ENCODE data around the gene DISC1.
"Not testable (repeated sequence)": the region's sequence is repeated elsewhere in the genome, so short reads cannot be mapped to it uniquely, and the experiment has no call there.

Gene DISC1

DNA sequence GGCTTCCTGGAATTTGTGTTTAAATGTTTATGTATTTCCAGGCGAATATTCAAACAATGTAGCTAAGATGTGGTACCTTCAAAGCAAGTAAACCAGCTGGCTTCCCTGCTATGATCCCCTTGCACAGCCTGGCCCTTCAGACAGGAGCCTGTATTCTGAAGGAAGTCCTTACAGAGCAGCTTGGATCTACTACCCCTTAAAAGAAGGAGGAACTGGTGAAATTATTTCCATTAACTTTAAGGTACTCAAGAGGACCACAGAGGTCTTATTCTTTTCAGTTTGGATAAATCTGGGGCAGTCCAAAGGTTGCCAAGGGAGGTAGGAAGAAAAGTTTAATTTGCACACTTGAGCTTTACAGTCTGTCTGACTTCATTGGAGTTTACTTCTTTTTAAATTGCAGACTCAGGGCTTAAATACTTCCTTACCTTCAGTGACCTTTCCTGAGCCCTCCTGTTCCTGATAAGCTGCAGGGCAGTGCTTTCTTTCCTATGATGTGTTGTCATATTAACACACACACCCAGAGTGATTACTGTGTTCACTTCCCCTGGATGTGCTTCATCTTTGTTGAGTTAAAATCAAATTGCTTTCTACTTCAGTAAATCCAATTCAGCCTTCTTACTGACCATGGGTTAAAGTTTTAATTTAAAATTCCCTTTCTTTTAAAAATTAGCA lies 40.5 kb downstream of the DISC1 start:
- H3K4me3 ChIP-seq (ENCODE audit: low read depth, low read length) = no peak overlapping the region

DNA sequence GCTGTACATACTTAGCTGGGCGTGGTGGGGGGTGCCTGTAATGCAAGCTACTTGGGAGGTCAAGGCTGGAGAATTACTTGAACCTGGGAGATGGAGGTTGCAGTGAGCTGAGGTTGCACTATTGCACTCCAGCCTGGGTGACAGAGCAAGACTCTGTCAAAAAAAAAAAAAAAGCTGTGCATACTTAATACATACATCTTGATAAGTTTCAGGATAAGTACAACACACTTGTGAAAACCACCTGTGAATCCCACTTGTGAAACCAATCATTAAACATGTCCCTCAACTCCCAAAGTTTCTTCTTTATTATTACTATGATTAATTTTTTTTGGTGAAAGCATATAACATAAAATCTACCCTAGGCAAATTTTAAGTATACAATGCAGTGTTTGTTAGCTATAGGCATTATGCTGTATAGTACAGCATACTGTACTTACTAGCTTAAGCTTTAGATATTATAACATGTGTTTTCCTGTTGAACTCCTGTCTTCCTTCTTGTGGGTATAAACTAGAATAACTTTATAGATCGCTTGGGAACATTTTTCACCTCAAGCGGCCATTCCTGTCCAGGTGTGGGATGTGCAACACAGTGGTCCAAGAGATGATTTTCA lies 41.4 kb downstream of the DISC1 start:
- no peak overlapping the region for H3K4me3 ChIP-seq (ENCODE audit: low read depth, low read length)

DNA sequence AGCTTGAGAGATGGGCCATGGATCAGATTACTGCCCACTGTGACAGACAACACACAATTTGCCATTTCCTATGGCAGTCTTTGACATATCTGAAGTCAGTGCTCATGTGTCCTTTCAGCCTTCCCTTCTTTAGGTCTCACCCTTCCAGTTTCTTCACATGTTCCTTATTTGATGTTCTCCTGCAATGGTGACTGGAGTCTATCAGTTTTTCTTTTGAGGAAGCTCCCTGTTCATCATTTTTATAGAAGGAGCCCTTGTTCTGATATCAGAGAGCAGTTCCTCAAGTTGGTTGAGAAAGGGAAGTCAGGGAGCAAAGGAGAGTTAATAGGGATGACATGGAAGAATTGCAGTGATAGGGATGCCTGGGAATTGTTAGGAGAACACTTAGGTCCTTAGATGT lies 42.2 kb downstream of the DISC1 start:
- H3K4me3 ChIP-seq (ENCODE audit: low read depth, low read length) = no peak overlapping the region

DNA sequence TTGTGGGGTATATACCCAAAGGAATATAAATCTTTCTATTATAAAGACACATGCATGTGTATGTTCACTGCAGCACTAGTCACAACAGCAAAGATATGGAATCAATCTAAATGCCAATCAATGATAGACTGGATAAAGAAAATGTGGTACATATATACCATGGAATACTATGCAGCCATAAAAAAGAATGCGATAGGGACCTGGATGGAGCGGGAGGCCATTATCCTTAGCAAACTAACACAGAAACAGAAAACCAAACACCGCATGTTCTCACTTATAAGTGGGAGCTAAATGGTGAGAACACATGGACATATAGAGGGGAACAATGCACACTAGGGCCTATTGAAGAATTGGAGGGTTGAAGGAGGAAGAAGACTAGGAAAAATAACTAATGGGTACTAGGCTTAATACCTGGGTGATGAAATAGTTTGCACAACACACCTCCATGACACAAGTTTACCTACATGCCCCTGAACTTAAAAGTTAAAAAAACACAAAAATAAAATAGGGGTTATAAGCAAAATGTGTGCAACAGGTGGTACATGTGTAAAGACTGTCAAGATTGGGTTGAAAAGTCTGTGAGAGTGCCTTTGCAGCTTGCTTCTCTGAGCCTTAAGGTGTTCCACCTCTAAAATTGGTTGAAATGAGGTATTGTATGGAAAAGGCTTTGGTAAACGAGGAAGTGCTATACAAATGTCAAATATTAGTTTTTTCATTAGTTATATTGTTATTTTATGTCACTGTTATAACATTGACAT lies 43.5 kb downstream of the DISC1 start:
- H3K4me3 ChIP-seq (ENCODE audit: low read depth, low read length) = not testable (repeated sequence)

DNA sequence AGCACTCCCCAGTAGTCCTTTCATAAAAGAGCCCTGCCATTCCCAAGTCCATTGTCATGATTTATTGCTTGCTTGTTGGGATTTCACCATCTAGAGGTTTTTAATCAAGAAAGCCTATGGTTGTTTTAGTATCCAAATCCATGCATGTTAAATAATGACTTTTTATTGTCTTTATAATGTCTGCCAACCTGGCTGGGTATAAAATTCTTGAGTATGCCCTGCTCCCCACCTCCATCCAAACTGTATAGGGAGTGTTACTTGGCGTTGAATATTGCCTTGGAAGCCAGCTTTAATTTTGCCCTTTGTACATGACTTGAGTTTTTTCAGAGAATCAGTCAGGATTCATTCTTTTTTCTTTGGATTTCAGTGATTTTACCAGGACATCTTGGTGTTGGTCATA lies 44.2 kb downstream of the DISC1 start:
- no peak overlapping the region for H3K4me3 ChIP-seq (ENCODE audit: low read depth, low read length)

DNA sequence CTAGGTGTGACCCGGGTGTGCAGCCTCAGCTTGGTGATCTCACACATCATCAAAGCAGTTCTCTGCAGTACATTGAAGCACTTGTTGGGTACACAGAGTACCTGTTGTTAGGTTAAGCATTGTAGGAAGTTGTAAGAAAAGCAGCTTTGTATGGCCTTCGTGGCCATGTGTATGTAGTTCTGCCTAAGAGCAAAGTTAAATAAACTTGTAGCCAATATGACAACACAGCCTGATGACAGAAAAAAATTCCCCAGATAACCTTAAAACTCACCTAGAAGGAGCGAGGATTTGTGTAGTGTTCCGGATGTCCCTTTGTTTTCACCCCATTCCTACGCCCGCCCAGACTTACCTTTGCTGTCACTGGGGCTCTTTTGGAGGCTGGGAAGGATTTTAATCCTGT lies 48.0 kb downstream of the DISC1 start:
- no peak overlapping the region for H3K4me3 ChIP-seq (ENCODE audit: low read depth, low read length)

DNA sequence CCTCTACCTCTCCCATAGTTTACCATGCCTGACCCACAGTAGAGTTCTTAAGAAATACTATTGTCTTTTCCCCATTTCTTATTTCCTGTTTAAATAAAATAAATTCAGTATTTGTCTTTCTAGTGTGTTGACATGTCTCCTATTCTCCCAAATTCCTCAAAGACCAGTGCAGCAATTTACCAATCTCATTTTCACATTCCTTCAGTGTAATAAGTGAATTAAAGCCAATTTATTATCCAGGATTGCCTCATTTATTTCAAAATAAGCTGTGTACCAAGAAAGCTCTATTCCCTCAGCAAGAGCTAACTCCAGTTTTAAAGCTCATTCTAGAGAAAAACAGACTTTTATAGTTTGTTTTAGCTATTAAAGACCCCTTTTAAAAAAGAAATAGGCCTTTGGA lies 49.9 kb downstream of the DISC1 start:
- H3K4me3 ChIP-seq (ENCODE audit: low read depth, low read length) = no peak overlapping the region

DNA sequence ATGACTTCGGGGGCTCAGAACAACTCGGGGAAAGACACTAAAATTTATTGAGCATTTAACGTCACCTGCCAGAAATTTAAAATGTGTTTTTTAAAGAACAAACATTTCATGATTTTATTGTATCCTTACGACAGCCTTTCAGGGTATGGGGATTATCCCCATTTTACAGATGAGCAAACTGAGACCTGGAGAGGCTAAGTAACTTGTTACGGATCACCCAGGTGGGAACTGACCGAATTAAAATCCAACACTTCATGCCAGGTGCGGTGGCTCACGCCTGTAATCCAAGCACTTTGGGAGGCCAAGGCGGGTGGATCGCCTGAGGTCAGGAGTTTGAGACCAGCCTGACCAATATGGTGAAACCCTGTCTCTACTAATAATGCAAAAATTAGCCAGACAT lies 50.9 kb downstream of the DISC1 start:
- H3K4me3 ChIP-seq (ENCODE audit: low read depth, low read length) = no peak overlapping the region

DNA sequence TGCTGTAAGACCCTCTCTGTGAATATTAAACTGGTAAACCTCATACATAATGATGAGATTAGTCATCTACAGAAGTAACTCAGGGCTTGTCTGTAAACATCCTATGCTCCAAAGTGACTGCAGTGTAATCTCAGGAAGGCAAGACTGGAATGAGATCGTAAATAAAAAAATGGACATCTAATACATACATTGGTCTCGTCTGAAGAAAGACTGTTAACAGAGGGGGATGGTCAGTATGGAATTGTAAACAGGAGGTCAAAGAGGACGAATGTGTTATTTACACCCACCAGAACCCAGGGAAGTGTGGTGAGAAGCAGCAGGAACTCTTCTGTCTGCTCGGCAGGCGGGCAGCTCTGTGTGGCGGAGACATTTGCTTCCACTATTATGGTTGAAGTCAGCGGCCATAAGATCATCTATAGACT lies 51.4 kb downstream of the DISC1 start:
- no peak overlapping the region for H3K4me3 ChIP-seq (ENCODE audit: low read depth, low read length)

DNA sequence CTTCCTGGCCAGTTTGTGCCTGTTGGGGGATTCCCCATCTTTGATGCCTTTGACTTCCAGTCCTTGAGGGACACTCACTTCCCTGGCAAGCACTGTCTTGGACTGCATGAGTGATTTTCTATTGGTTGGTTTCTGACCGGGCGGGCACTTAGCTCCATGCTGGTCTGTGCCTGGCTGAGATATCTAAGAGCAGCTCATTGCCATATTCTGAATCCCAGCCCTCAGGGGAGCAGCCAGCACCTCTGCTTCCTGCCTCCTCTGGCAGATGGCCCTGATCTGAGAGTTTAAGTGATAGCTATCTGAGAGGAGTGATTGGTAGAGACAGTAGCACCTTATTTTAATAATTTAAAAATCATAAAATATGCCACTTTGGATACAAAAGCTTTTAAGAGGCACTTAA lies 52.5 kb downstream of the DISC1 start:
- H3K4me3 ChIP-seq (ENCODE audit: low read depth, low read length) = no peak overlapping the region

DNA sequence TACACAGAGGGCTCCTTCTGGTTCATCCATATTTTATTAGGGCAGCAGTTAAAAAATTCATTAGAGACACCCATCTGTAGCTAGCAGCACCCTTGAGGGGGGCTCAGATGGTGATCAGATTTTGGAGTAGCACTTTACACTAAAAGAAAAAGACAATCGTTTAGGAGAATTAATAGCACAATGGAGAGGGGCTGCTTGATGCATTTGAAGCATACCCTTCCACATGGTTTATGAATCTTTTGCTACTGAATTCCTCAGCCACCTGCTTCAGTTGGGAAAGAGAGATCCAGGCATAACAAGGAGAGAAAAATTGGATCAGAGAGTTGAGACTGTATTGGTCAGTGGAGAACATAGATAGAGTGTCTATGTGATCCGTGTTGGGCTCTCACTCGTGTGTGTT lies 54.4 kb downstream of the DISC1 start:
- no peak overlapping the region for H3K4me3 ChIP-seq (ENCODE audit: low read depth, low read length)

DNA sequence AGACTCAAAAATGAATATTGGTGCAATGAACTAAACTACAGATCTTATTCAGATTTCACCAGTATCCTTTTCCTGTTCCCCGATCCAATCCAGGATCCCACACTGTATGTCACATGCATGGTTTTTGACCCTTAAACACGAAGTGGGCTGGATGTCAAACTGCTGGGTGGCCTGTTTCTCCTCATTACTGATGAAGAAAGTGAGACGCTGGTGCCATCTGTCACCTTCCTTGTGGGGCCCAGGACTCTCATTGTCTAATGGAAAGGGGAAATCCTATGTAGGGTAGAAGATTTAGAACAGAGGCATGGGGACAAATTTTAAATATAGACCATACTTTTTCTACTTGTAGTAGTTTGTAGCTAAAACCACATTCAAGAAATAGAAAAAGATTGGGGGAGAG lies 56.2 kb downstream of the DISC1 start:
- H3K4me3 ChIP-seq (ENCODE audit: low read depth, low read length) = no peak overlapping the region

DNA sequence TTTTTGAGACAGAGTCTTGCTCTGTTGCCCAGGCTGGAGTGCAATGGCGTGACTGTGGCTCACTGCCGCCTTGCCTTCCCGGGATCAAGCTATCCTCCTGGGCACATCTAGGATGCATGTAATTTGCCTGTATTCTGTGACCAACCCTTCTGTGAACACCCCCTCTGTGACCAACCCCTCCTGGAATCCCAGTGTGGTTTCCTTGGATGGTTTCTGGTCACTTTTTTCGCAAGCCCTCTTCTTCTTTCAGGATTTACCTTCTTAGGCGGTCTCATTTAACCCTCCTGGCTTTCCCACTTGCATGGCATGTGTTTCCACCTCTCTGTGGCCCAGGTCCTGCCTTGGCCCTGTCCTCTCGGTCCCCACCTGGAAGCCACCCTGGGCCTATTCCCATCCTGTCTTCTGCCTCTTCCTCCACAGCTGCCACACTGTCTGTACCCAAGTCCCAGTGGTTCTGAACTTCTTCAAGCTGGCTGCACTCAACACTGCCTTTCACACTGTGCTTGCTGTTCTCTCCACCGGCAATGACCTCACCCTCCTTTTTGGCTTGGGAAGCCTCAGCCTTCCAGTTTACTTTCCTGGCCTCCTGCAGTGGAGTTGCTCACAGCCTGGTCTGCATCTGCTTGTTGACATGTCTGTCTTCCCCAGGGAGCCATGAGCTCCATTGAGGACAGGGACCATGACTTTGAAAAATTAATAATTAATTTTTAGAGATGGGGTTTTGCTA lies 57.0 kb downstream of the DISC1 start:
- no peak overlapping the region for H3K4me3 ChIP-seq (ENCODE audit: low read depth, low read length)

DNA sequence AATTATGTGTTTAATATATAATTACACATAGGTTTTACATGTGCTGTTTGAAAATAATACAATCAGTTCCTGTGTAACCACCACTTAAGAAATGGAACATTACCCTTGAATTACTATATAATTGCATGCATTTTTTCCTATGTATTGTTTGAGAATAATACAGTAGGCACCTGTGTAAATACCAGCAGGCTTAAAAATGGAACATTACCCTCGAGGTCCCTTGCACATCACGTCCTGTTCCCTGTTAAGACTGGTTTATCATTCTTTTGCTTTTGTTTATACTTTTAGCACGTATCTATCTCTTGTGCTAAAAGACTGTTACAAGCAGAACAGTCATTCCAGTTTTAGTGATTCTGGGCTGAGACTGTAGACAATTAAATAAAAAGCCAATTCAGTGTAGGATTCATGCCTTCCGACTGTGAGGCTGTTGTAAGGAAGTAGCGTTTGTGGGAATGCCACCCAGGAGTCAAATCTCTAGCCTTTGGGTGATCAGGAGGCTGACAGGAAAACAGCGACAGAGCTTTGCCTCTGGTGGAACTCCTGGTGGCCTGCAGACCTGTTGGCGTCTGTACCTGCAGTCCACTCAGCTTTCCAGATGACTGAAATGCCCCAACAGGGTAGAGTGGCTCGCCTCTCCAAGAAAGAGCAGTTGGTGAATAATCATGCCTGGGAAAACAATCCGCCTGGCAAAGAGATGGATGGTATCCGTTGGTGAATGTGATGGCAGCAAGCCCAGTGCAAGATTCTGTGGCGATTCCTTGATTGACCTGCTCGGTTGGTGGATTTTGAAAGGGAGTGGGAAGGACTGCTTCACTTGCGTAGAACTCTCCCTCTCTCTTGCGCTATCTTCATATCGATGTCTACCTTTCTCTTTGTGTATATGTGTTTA lies 58.0 kb downstream of the DISC1 start:
- H3K4me3 ChIP-seq (ENCODE audit: low read depth, low read length) = no peak overlapping the region

DNA sequence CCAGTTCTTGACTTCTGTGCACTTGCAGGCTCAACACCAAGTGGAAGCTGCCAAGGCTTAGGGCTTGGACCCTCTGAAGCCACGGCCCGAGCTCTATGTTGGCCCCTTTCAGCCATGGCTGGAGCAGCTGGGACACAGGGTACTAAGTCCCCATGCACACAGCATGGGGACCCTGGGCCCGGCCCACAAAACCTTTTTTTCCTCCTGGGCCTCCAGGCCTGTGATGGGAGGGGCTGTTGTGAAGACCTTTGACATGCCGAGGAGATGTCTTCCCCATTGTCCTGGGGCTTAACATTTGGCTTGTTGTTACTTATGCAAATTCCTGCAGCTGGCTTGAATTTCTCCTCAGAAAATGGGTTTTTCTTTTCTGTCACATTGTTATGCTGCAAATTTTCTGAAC lies 59.8 kb downstream of the DISC1 start:
- H3K4me3 ChIP-seq (ENCODE audit: low read depth, low read length) = no peak overlapping the region

DNA sequence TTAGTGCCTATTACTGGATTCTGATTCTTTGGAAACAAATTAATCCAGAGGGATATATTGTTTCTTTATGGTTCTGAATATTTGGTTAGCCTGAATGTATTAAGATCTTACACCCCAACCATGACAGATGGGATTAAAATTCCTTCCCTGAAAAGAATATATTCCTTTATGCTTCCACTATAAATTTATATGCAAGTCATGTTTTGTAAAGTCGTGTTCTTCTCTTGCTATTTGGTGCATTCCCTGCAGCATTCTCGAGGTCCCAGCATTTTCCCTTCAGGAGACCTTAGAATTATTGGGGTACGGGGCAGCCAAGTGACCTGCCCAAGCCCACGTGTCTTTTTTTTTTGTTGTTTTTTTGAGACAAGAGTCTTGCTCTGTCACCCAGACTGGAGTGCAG lies 62.4 kb downstream of the DISC1 start:
- no peak overlapping the region for H3K4me3 ChIP-seq (ENCODE audit: low read depth, low read length)

DNA sequence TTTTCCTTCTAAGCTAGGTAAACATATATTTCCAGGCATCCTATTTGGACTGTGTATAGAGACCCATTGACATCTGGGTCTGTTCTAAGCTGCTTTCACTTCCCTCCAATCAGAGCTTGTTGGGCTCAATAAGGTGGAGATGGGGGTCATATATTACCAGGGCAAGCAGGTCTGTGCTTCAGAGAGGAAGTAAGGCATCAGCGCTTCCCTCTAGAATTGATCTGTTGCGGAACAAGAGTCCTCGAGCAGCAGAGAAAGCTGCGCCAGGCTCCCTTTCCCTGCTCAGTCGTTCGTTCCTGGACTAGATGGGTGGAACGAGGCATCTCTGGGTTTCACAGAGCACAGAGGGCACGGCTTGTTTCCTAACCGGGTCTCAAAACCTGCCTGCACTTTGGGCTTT lies 63.5 kb downstream of the DISC1 start:
- H3K4me3 ChIP-seq (ENCODE audit: low read depth, low read length) = no peak overlapping the region

DNA sequence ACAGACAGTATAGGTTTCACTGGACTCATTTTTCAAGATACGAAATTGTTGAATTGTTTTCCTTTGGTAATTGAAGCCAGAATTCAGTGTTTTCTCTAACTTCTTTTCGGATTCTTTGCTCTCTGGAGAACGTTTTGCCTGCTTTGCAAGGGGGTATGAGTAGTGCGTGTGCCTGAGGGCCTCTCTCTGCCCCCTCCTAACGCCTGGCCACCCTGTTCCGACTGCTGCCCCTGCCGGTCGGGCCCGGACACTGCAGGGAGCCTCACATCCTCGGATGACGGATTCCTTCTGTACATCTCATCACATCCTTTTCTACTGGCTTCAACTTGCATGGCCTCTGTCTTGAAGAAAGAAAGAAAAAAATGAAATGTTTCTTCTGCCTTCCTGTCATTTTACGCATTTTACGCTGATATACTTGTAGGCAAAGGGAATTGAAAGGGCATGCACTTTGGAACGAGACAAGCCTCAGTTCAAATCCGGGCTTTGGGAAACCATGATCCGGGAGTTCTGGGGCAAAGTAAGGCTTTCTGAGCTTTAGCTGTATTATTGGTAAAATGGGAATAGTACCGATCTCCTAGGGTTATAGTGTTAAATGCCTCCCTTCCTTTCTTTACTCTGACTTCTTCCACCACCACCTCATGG lies 65.1 kb downstream of the DISC1 start:
- no peak overlapping the region for H3K4me3 ChIP-seq (ENCODE audit: low read depth, low read length)

DNA sequence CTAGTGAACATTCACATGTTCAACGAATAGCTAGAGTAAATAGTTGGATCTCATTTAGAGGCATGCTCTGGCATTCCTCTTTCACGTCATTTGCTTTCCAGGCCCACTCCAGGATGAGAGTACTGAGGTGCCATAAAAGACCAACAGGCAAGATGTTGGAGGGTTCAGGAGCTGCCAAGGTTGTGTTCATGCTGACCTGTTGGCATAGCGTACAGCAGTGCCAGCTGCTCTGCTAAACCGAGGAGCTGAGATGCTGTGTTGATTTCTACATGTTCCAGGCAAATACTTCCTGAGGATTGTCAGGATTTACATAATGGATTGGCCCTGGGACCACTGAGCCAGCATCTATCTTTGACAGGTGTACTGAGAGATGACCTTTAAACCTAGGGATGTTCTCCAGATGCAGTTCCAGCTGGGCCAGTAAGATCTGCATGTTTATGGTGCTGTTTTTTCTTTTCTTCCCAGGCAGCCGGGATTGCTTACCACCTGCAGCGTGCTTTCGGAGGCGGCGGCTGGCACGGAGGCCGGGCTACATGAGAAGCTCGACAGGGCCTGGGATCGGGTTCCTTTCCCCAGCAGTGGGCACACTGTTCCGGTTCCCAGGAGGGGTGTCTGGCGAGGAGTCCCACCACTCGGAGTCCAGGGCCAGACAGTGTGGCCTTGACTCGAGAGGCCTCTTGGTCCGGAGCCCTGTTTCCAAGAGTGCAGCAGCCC lies 66.9 kb downstream of the DISC1 start:
- no peak overlapping the region for H3K4me3 ChIP-seq (ENCODE audit: low read depth, low read length)

DNA sequence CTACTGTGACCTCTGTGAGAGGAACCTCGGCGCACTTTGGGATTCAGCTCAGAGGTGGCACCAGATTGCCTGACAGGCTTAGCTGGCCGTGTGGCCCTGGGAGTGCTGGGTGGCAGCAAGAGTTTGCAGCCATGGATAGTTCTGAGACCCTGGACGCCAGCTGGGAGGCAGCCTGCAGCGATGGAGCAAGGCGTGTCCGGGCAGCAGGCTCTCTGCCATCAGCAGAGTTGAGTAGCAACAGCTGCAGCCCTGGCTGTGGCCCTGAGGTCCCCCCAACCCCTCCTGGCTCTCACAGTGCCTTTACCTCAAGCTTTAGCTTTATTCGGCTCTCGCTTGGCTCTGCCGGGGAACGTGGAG lies 67.5 kb downstream of the DISC1 start:
- H3K4me3 ChIP-seq (ENCODE audit: low read depth, low read length) = no peak overlapping the region

All from iPS-11a (cell line).